RPMI8226 (cell line): ENCODE results near the gene C2orf68.
"Not testable (repeated sequence)": the region's sequence is repeated elsewhere in the genome, so short reads cannot be mapped to it uniquely, and the experiment has no call there.

ENCODE experiments used
- DNase-seq: peaks from one replicate; pipeline ENCODE4 v3.0.0-alpha.2; 2015

Gene C2orf68

GRCh38 chr2:85598594-85599340 is 13.1 kb downstream of the C2orf68 start:
- no peak for DNase-seq

- DNase-seq: no peak
Measured at GRCh38 chr2:85597241-85597640, 14.6 kb downstream of the C2orf68 start.

DNA sequence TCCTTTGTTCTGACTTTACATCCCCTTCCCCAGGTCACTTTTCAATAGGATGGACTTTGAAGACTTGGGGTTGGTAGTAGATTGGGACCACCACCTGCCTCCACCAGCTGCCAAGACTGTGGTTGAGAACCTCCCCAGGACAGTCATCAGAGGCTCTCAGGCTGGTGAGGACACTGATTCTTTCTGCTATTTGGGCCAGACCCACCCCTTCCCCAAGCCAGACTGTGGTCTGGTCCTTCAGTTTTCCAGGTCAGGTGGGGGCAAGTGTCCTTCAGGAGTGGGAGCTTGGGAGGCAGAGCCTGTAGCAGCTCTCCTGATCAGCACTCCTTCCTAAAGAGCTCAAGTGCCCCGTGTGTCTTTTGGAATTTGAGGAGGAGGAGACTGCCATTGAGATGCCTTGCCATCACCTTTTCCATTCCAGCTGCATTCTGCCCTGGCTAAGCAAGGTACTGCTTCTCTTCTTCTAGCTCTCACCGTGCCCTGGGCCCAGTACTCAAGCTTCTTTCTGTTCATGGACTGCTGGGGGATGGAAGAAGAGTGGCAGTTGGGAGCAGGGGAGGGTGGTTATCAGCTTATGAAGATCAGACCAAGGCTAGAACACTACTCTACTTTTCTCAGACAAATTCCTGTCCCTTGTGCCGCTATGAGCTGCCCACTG is 15.3 kb downstream of the C2orf68 start:
- DNase-seq: no peak

DNA sequence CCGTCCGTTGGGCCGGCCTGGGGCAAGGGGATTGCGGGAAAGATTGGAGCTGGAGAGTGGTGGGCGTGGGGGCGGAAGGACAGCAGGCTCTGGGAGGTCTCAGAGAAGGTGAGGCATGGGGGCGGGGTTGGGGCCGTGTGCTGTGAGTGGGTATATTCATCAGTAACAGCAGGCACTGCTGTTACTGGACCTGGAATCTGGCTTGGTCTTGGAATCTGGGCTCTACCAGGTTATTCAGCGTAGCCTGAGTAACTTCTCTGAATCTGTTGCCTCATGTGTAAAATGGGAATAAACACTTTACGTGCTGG is 15.9 kb downstream of the C2orf68 start:
- DNase-seq: no peak

GRCh38 chr2:85595301-85596025 is 16.4 kb downstream of the C2orf68 start, which contains the start of gene RNF181:
RNF181 (plus strand) TSS chr2:85595745; CDS start chr2:85595764, 19 bp downstream.
- DNase-seq: peak; percentile 97

GRCh38 chr2:85594715-85595300 is 17.1 kb downstream of the C2orf68 start:
- no peak for DNase-seq

- DNase-seq: no peak
Measured at GRCh38 chr2:85593023-85593422, 18.8 kb downstream of the C2orf68 start.

GRCh38 chr2:85592299-85592698 is 19.6 kb downstream of the C2orf68 start:
- DNase-seq: not testable (repeated sequence)

DNA sequence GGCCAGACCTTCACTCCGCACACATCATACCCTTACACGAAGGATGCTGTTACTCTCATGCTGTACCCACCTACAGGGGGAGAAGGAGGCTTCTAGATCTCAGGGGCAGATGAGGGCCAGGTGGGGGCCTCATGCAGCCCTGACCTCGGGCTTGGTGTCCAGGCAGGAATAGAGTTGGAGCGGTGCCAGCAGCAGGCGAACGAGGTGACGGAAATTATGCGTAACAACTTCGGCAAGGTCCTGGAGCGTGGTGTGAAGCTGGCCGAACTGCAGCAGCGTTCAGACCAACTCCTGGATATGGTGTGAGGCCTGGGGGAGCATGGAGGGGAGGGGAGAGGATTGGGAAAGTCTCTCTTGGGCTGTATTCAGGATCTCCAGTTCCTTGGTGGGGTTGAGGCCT is 20.3 kb downstream of the C2orf68 start:
- DNase-seq: no peak

DNA sequence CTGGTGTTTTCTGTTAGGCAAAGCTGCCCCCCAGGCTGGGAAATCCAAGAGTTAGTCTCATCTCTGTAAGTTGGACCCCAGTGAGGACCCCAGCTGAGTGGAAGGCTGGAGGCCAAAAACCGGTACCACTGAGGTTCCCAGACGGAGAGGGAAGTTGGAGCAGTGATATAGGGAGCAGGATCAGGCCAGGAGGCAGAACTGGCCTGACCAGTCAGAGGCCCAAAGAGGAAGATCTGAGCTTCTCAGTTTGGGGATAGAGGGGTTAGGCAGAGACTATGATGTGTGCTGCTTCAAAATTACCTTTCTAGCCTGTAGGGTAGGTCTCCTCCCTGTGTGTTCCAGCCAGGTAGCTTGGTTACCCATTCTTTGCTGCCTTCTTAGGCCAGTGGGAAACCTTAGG is 20.9 kb downstream of the C2orf68 start:
- DNase-seq: no peak

GRCh38 chr2:85589982-85590791 is 21.7 kb downstream of the C2orf68 start:
- DNase-seq: no peak

DNA sequence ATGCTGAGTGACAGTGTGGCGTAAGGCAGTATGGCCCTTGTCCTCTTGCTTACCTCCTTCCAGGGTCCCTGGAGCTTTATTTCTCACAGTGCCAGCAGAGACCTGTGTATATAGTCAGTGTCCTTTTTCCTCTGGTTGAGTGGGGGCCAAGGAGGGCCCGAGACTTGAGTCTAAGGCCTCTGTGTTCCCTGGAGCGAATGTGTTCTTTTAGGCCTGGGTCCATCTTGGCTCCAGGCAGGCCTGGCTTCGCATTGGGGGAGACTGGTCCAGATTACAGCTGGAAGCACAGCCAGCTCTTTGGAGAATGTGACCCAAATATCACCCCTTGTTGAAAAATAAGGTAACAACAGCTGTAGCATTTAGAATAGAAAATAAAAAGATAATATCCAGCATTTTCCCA is 22.7 kb downstream of the C2orf68 start:
- DNase-seq: no peak

DNA sequence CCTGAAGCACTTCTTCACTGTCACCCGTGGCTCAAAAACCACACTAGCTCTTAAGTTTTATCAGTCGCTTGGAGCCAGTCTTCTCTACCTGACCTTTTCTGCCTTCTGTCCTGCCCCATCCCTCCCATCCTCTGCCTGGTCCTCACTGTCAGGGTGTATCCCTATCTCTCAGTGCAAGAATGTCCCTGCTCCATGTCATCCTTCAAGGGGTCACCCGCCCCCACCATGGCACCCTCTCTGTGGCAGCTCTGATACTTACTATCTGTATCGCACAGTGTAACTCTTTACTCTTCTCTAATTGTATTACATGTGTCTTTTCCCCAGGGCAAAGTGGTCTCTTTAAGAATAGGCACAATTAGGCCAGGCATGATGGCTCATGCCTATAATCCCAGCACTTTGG is 23.2 kb downstream of the C2orf68 start:
- no peak for DNase-seq

GRCh38 chr2:85588236-85588635 is 23.6 kb downstream of the C2orf68 start:
- DNase-seq: no peak

GRCh38 chr2:85585781-85586105 is 26.1 kb downstream of the C2orf68 start:
- no peak for DNase-seq

- no peak for DNase-seq
Measured at GRCh38 chr2:85584857-85585780, 26.7 kb downstream of the C2orf68 start.

GRCh38 chr2:85584354-85584856 is 27.5 kb downstream of the C2orf68 start, which contains the start of gene VAMP5:
VAMP5 (plus strand) TSS chr2:85584431; CDS start chr2:85584491, 60 bp downstream.
- no peak for DNase-seq

GRCh38 chr2:85583667-85584353 is 28.1 kb downstream of the C2orf68 start:
- DNase-seq: no peak

DNA sequence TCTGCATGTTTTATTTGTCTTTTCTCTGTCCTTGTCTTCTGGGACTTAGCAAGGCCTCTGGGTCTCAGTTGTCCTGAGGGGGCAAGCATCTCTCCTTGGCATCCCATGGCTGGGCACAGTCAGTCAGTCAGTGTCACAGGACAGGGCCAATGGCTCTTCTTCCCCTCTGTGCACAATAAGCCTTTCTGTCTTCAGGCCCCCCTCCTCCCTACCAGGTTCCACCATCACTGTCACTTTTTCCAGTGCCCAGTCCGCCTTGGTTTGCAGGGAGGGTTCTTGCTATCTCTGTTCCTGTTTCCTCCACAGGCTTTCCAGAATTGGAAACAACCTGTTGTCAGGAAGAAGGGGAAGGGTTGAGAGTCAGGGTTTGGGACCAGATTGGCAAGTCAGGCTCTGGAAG is 29.4 kb downstream of the C2orf68 start:
- DNase-seq: no peak

GRCh38 chr2:85580206-85580605 is 31.7 kb downstream of the C2orf68 start:
- no peak for DNase-seq
